Brain pericyte (primary cell): ENCODE data around the gene RBP2.
A peak's percentile ranks its signal among the peaks of the same experiment; 100 is the strongest.
"Not testable (repeated sequence)": the region's sequence is repeated elsewhere in the genome, so short reads cannot be mapped to it uniquely, and the experiment has no call there.

Experiments used
- DNase-seq: peaks from one replicate; pipeline ENCODE4 v3.0.0-alpha.2; 2012; ENCODE audit warnings: low read depth, low spot score

The RBP2 gene

DNA sequence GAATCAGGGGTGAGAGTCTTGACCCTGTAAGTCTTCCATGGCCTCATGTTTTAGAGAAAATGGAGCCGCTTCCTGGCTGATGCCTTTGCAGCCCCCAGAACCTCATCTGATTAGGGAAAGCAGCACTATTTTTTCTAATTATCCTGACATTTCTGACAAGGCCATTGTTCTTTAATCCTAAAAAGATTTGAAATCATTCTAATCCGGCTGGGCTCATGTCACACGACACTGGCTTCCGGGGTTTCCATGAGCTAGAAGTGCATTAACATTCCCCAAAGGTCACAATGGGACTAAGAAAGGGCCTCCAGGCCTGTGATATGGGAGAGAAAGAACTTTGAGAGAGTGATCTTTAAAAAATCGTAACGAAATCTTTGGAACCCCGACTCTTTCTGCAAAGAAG lies 33.1 kb downstream of the RBP2 start:
- no peak for DNase-seq

DNA sequence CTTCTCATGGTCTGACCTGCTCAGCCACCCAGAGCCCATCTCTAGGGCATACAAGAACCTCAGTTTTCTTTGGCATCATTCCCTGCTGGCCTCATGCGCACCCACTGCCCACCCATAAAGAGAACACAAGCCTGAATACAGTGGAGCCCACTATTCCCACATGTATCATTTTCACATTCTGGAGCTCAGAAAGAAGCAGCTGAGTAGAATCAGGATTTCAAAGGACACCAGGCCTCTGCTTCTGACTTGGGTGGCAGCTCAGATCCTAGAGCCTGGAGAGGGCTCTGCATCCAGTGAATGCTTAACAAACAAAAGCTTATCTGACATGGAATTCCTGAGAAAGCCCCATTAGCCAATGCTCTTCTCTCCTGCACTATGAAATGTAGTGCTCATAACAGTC lies 34.7 kb downstream of the RBP2 start:
- DNase-seq: no peak

DNA sequence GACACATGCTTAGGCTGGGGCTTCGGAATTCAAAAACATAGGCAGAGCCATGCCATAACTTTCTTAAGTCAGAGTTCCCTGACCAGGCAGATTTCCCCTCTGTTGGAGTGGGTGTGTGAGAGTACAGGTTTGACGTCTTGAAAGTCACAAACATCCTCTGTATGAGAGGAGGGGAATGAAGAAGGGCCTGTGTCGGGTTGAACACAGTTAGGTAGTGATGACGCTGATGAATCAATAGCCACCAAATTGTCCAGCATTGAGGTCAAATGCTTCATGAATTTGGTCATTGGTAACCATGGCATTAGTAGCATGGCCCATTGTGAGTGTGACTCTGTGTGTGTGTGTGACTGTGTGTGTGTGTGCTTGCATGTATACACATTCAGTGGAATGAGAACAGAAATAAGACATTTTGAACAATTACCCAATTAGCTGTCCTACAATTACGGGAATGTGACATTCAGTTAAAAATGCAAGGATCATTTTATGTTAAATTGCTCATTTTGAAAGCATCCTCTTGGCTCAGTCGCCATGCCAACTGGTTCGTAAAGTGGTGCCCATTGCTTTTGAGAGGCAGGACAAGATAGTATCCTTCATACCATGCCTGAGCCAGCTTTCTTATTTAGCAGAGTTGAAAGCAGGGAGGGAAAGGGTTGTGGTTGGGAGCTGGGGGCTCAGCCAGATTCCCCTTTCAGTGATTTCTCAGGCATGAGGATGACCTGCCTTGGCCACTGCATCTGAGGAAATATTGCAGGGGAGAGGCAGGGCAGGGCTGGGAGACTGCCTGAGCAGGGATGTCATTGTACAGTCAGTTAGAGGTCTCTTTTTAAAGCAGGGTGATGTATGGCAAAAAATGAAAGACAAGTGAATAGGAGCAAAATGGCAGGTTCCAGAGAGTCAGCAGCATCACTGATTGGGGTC lies 35.4 kb downstream of the RBP2 start:
- no peak for DNase-seq

DNA sequence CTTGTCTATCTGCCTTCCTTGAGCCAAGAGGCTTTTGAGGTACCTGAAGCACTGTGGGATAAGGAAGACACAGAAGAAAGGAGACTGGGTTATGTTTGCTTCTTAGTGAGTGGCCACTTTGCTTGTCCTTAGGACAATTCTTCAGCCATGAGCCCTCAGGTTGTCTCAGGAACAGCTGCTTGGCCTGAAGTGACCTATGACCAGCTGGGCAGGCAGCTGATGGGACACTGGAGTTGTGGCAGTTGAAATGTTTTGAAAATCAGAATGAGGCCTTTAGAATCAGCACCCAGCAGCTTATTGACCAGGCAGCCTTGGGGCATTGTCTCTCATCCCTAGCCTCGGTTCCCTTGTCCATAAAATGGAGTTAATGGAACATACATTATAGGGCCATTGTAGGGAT lies 37.0 kb downstream of the RBP2 start:
- no peak for DNase-seq

DNA sequence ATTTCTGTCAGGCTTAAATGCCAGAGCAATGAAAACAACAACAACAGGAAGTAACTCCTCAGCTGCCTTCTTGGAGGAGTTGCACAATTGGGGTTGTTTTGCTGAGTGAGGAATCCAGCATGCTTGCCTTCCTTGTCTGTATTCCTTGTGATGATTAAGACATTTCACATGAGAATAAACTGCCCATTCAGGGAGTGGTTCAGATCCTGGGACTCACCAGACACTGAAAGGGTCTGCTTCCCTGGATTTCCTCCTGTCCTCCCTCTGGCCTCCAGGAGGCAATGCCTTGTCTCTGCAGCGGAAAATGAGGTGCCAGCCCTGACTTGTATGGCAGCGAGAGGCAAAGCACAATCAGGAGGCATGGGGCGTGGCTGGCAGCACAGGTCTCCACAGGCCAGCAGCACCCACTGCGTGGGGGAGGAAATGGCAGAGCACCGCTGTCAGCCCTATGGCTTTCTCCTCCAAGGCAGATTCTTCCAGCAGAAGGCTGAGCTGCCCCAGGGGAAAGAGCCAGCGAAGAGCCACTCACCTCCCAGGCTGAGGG lies 41.5 kb downstream of the RBP2 start:
- no peak for DNase-seq

DNA sequence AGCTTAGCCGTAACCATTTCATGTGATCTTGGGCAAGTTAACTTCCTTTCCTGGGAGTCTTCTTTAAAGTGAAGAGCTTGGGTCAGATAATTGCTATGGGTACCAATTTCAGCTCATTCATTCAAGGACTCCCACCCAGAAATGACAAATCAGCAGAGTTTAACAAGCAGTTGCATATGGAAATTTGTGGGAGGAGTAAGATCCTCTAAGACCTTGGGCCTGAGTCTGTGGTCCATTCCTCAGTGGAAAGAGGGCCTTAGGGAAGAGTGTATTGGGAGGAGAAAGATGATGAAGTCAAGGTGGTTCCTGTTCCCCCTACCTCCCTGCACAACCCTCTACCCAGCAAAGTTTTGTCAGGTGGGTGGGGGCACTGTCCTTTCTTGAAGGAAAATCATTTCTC lies 42.1 kb downstream of the RBP2 start:
- no peak for DNase-seq

DNA sequence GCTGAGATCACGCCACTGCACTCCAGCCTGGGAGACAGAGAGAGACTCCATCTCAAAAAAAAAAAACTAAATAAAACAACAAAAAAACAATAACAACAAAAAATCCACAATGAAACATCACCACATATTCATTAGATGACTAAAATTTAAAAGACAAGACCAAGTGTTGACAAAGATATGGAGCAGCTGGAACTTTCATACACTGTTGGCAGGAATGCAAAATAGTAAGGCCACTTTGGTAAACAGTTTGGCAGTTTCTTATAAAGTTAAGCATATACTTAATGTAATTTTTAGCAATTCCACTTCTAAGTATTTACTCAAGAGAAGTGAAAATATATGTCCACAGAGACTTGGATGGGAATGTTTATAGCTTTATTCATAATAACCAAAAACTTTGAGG lies 43.2 kb downstream of the RBP2 start:
- DNase-seq: no peak

DNA sequence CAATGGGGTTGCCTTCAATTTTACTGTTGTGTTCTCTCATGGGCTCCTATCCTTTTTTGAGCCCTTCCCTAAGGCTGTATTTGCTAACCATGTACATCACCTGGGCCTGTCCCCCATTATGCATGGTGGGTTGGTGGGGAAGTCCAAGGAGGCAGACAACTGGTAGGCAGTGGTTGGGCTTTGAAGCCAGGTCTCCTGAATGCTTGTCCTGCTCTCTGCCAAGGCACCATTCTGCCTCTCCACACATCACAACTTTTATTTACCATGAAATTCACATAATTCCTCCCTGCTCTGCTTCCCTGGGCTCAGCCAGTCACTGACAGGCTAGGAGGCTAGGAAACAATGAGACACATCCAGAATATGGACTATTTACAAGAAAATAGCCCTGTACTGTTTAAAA lies 45.8 kb downstream of the RBP2 start:
- DNase-seq: no peak

DNA sequence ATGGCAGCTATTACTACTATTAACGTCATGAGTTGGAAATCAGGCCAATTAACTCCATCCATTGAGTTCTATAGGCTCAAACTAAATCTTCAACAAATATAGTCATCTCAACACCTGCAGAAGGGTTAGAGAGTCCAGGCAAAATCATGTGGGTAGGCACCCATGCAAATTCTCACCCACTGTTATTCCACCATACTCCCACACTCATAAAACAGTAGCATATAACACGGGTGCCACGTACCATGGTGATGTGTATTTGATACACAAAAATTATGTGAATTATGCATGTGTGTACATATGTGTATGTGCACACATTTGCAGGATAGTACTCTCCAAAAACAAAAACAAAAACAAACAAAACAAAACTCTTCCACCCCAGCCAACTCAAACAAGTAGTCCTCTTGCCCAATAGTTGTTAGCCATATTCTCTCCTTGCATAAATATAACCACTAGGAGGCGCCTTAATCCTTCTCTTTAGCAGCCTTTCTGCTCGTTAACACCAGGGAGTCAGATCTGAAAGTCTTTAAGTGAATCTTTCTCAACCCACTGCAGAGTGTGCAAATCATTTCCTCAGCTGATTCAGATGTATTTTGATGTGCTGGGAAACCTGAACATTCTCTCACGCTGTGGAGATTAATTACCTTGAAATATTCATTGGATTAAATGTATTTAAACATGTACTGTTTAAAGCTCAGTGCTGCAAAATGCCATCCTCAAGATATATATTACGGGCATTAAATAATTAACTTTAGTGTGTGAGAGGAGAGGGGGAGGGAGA lies 48.8 kb downstream of the RBP2 start:
- peak; percentile 31 for DNase-seq

DNA sequence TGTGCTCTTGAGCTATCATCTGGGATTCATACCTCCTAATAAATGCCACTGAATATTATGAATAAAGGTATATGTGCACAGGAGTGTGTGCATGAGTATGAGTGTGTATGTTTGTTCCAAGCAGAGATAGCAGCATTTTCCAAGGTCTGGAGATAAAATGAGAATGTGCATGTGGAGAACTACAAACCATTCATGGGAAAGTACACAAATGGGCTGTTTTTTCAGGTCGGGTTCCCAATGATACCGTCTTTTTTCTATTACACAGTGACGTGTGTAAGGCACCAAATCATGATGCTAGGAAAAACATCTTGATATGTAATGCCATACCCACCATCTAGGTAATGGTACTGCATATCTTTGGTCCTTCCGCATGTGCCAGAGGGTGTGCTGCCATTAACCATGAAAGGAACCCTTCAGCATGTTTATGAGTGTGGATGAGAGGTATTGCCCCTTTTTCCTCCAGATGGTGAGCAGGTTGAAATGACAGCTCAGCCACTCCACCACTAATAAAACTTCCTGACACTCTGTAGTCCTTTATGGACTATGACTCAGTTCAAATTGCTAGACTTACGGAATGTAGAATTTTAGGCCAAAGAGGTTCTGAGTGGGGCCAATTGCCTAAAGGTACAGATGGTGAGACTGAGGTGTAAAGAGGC lies 50.4 kb downstream of the RBP2 start:
- no peak for DNase-seq

DNA sequence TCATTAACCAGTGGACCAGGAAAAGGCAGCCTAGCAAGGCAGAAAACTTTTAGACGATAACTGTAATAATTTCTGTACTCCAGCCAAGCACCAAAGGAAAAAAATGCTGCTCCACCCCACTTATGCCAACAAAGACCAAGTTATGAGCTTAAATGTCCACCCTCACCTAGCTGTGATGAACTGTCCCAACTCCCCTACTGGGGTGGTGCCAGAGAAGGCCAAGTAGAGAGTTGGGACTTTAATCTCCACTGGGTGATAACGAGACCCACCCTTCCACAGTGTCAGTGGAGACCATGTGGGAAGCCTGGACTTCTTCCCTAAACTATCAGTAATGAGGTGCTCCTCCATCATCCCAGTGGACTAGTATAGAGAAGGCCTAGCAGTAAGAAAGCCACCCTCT lies 53.1 kb downstream of the RBP2 start:
- no peak for DNase-seq

DNA sequence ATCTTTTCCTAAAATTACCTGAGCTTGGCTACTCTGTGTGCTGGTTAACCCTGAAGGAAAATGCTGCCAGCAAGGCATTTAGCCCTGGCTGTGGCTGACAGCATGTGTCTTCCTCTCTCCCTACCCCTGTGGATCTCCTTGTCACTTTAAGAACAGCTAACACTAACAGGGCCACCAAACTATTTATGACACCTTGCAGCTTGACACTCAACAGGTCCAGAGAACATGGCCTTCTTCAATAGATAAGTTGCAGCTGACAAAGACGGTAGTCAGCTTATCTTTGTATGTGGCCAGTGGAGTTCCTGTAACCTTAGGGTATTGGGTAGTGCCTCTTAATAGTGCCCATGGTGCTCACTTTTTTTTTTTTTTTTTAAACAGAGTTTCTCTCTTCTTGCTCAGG lies 54.9 kb downstream of the RBP2 start:
- no peak for DNase-seq

DNA sequence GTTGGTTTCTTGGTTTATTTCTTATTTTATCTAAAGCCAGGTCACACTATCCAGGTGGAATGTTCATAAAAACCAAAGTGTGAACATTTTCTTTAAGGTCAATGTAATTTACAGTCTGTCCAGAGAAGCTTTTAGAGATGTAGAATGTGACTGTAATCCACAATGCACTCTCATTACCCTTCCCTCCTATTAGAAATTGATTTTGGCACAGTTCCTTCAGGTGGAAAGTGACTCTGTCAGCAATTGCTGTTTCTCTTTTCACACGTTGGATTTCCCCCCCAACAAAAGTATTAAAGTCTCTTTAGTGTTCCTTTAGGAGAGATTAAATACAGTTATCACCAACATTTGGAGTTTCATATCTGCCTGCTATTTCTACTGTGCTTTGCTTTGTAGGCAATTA lies 55.3 kb downstream of the RBP2 start:
- no peak for DNase-seq

DNA sequence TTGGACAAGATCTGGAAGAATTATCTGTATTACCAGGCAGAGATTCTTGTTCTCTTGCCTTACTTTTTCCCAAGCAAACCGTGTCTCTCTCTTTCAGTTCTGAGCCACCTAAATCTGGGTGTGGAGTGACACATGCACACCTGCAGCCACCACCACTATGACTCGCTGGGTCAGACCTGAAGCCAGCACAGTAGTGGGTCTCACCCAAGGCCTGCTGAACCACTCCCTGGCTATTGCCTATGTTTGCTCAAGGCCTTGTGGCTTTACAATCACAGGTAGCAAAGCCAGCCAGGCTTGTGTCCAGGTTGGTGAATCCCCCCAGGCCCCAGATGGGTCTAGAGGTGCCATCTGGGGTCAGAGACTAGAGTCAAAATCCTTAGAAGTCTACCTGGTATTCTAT lies 58.2 kb downstream of the RBP2 start:
- DNase-seq: no peak

DNA sequence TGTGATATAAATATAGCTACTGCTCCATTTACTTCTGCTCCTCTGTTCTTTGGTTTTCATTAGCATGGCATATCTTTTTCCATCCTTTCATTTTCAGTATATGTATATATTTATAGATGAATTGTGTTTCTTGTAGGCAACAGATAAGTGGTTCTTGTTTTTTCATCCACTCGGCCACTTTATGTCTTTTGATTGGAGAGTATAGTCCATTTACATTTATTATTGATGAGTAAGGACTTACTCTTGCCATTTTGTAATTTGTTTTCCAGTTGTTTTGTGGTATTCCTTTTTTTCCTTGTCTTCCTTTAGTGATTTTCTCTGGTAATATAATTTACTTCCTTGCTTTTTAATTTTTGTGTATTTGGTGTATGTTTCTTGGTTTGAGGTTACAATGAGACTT lies 60.0 kb downstream of the RBP2 start:
- DNase-seq: no peak

DNA sequence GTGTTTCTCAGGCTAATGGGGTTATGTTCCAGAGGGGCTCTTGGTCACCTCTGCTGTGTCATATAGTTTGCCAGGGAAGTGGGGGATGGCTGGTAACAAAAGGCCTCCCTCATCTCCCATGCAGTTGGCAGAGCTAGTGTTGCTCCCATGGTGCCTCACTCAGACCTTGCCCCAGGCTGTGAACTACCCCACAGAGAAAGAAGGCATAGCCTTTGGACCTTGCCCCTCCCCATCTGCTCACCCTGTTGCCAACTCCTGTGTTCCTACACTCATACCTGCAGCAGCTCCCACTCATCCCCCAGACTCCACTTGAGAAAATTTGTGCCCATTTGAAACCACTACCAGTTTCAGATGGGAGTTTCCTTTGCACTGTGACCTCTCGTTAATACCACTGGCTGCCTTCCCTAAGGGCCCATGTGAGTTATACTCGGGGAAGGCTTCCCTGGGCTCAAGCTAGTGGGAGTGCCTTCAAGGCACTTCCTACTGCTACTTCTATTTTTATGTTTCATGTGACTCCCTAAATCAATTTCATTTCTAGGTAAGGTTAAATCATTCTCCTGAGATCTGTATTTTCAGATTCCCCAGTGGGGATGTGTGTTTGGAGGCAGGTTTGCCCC lies 61.6 kb downstream of the RBP2 start:
- DNase-seq: no peak

DNA sequence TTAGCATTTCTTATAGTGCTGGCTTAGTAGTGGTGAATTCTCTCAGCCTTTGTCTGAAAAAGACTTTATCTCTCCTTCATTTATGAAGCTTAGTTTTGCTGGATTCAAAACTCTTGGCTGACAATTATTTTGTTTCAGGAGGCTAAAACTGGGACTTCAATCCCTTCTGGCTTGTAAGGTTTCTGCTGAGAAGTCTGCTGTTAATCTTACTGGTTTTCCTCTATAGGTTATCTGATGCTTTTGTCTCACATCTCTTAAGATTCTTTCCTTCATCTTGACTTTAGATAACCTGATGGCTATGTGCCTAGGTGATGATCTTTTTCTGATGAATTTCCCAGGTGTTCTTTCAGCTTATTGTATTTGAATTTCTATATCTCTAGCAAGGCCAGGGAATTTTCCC lies 63.4 kb downstream of the RBP2 start:
- DNase-seq: not testable (repeated sequence)
